GM18867 (cell line): ENCODE results near the gene ZNF521.

Experiments used
- ATAC-seq: cut with Tn5 transposase; IDR thresholded peaks from one replicate; pipeline ENCODE4 v1.9.1; 2021; ENCODE audit warnings: mild to moderate bottlenecking, moderate library complexity; ENCODE audit not compliant: unreplicated experiment

The ZNF521 gene

GRCh38 chr18:25340762-25341161, 11.2 kb downstream of the ZNF521 start:
- ATAC-seq, result no peak

GRCh38 chr18:25335676-25336075, 16.3 kb downstream of the ZNF521 start:
- ATAC-seq, result no peak

- no peak for ATAC-seq
Observed at GRCh38 chr18:25335062-25335461, 16.9 kb downstream of the ZNF521 start.

GRCh38 chr18:25334588-25334987, 17.4 kb downstream of the ZNF521 start:
- ATAC-seq, result no peak

GRCh38 chr18:25332002-25332401, 20.0 kb downstream of the ZNF521 start:
- ATAC-seq, result no peak

GRCh38 chr18:25329783-25330182, 22.2 kb downstream of the ZNF521 start:
- no peak for ATAC-seq

GRCh38 chr18:25327584-25327983, 24.4 kb downstream of the ZNF521 start:
- no peak for ATAC-seq

- no peak for ATAC-seq
Observed at GRCh38 chr18:25326361-25326952, 25.5 kb downstream of the ZNF521 start.

- ATAC-seq, result no peak
Observed at GRCh38 chr18:25322806-25323205, 29.2 kb downstream of the ZNF521 start.

GRCh38 chr18:25316381-25317018, 35.5 kb downstream of the ZNF521 start:
- no peak for ATAC-seq

GRCh38 chr18:25314838-25315190, 37.2 kb downstream of the ZNF521 start:
- ATAC-seq, result no peak

GRCh38 chr18:25314151-25314837, 37.7 kb downstream of the ZNF521 start:
- ATAC-seq, result no peak

GRCh38 chr18:25313268-25313667, 38.7 kb downstream of the ZNF521 start:
- no peak for ATAC-seq

- no peak for ATAC-seq
Observed at GRCh38 chr18:25310045-25310444, 41.9 kb downstream of the ZNF521 start.

- ATAC-seq, result no peak
Observed at GRCh38 chr18:25308381-25308780, 43.6 kb downstream of the ZNF521 start.

GRCh38 chr18:25307192-25307591, 44.8 kb downstream of the ZNF521 start:
- ATAC-seq, result no peak

GRCh38 chr18:25306671-25307070, 45.3 kb downstream of the ZNF521 start:
- ATAC-seq, result no peak

- no peak for ATAC-seq
Observed at GRCh38 chr18:25305584-25305983, 46.4 kb downstream of the ZNF521 start.

- ATAC-seq, result no peak
Observed at GRCh38 chr18:25300492-25300891, 51.5 kb downstream of the ZNF521 start.

GRCh38 chr18:25299426-25300300, 52.3 kb downstream of the ZNF521 start:
- ATAC-seq, result no peak

- no peak for ATAC-seq
Observed at GRCh38 chr18:25298853-25299274, 53.1 kb downstream of the ZNF521 start.
